Hepatocyte (in vitro differentiated cells): ENCODE data around the gene MPC1. TPM values are rescaled to one million over a fixed set of nuclear protein-coding genes. Genes with fewer than 3 reads are reported as not detected.

ENCODE experiments used
- DNase-seq: peaks from one replicate; pipeline ENCODE4 v3.0.0-alpha.2; 2016; ENCODE audit warnings: low spot score
- H2AFZ ChIP-seq: fragments of 200-600 bp; sonication (generic); 2 replicates; pipeline ENCODE4 v1.6.0; 2016; ENCODE audit warnings: antibody characterized with exemption, mild to moderate bottlenecking
- H3K27ac ChIP-seq: fragments of 200-600 bp; sonication (generic); 2 replicates; pipeline ENCODE4 v1.5.1; 2016; ENCODE audit warnings: mild to moderate bottlenecking
- H3K27me3 ChIP-seq: fragments of 200-600 bp; sonication (generic); 2 replicates; pipeline ENCODE4 v1.6.1; 2016
- H3K36me3 ChIP-seq: fragments of 200-600 bp; sonication (generic); replicated peaks from 2 replicates; pipeline ENCODE4 v1.5.1; 2016; ENCODE audit warnings: low read depth; ENCODE audit not compliant: insufficient read depth
- H3K4me1 ChIP-seq: fragments of 200-600 bp; sonication (generic); 2 replicates; pipeline ENCODE4 v1.5.1; 2016; ENCODE audit warnings: mild to moderate bottlenecking, moderate library complexity; ENCODE audit not compliant: insufficient read depth
- H3K4me2 ChIP-seq: fragments of 200-600 bp; sonication (generic); 2 replicates; pipeline ENCODE4 v1.6.0; 2016
- H3K4me3 ChIP-seq: fragments of 200-600 bp; sonication (generic); 2 replicates; pipeline ENCODE4 v1.5.1; 2016; ENCODE audit warnings: mild to moderate bottlenecking
- H3K79me2 ChIP-seq: fragments of 200-600 bp; sonication (generic); 2 replicates; pipeline ENCODE4 v1.6.0; 2017; ENCODE audit warnings: mild to moderate bottlenecking
- H3K9me2 ChIP-seq: fragments of 200-600 bp; sonication (generic); replicated peaks from 2 replicates; pipeline ENCODE4 v1.6.0; 2017; ENCODE audit warnings: mild to moderate bottlenecking; ENCODE audit not compliant: insufficient read depth
- H3K9me3 ChIP-seq: fragments of 200-600 bp; sonication (generic); 2 replicates; pipeline ENCODE4 v1.5.1; 2016; ENCODE audit warnings: low read depth, mild to moderate bottlenecking
- H4K20me1 ChIP-seq: fragments of 200-600 bp; sonication (generic); 2 replicates; pipeline ENCODE4 v1.6.0; 2016; ENCODE audit warnings: mild to moderate bottlenecking; ENCODE audit not compliant: insufficient read depth, poor library complexity, severe bottlenecking
- CTCF ChIP-seq: fragments of 200-600 bp; sonication (generic); IDR thresholded peaks from 2 replicates; pipeline ENCODE4 v1.5.1; 2016; ENCODE audit warnings: antibody characterized with exemption, mild to moderate bottlenecking; ENCODE audit not compliant: poor library complexity
- EZH2 ChIP-seq: fragments of 200-600 bp; sonication (generic); IDR thresholded peaks from 2 replicates; pipeline ENCODE4 v1.6.1; 2016; ENCODE audit warnings: antibody characterized with exemption, mild to moderate bottlenecking, borderline replicate concordance
- EZH2phosphoT487 ChIP-seq: fragments of 200-600 bp; sonication (generic); IDR thresholded peaks from one replicate; pipeline ENCODE4 v1.6.1; 2018; ENCODE audit warnings: antibody characterized with exemption, mild to moderate bottlenecking, low read depth, moderate library complexity; ENCODE audit not compliant: unreplicated experiment, severe bottlenecking
- WGBS: methylation state at CpG from one replicate; pipeline ENCODE4 v1.1.6; 2016; ENCODE audit warnings: low lambda C conversion rate; ENCODE audit errors: missing lambda C conversion rate; 5-methylcytosine and 5-hydroxymethylcytosine counted together
- polyA plus RNA-seq: library from polyadenylated mRNA; unstranded; fragments of >200 nt; fragmentation: Nextera tagmentation; extraction: Ambion mirVana; gene quantifications from 2 replicates; pipeline ENCODE4 v1.2.1, GENCODE V29; 2016
- total RNA-seq: library from RNA; depleted of rRNA; stranded (reverse); fragments of >200 nt; gene quantifications from 2 replicates; pipeline ENCODE4 v1.2.3, GENCODE V29; 2014

The MPC1 gene
- total and polyA plus RNA-seq, 2 experiments from 2014 or later, result 70.2 to 75.4 TPM

- H2AFZ ChIP-seq, result no peak overlapping the region
- no peak for TF ChIP-seq CTCF
- no peak for TF ChIP-seq EZH2phosphoT487
- no peak for TF ChIP-seq EZH2
- no peaks in the 10 kb centered on the region for H3K27me3 ChIP-seq
- DNase-seq, result no peak
- H3K9me3 ChIP-seq, result no peaks in the 10 kb centered on the region
- H3K4me2 ChIP-seq, result no peak overlapping the region
- H3K4me3 ChIP-seq, result no peak overlapping the region
- H3K27ac ChIP-seq, result no peak overlapping the region
- 80% methylated on average over 8 of the region's 8 CpGs for WGBS
- no peaks in the 10 kb centered on the region for H3K36me3 ChIP-seq
- H3K9me2 ChIP-seq, result no peaks in the 10 kb centered on the region
- no peaks in the 10 kb centered on the region for H3K4me1 ChIP-seq
- H4K20me1 ChIP-seq, result no peaks in the 10 kb centered on the region
- no peaks in the 10 kb centered on the region for H3K79me2 ChIP-seq
Measured at GRCh38 chr6:166360243-166361076, 22.3 kb downstream of the MPC1 start.

- H3K27me3 ChIP-seq, result no peaks in the 10 kb centered on the region
- no peaks in the 10 kb centered on the region for H3K4me1 ChIP-seq
- H3K79me2 ChIP-seq, result no peaks in the 10 kb centered on the region
- H3K9me2 ChIP-seq, result no peaks in the 10 kb centered on the region
- H4K20me1 ChIP-seq, result no peaks in the 10 kb centered on the region
- H3K27ac ChIP-seq, result no peak overlapping the region
- no peak overlapping the region for H3K4me2 ChIP-seq
- no peak overlapping the region for H2AFZ ChIP-seq
- WGBS, result 86% methylated on average over 5 of the region's 5 CpGs
- H3K4me3 ChIP-seq, result no peak overlapping the region
- no peaks in the 10 kb centered on the region for H3K9me3 ChIP-seq
- H3K36me3 ChIP-seq, result no peaks in the 10 kb centered on the region
- TF ChIP-seq EZH2phosphoT487 (no peak), EZH2 (no peak), CTCF (no peak)
- DNase-seq, result no peak
Measured at GRCh38 chr6:166355552-166355951, 27.2 kb downstream of the MPC1 start.

- no peaks in the 10 kb centered on the region for H4K20me1 ChIP-seq
- no peaks in the 10 kb centered on the region for H3K9me3 ChIP-seq
- no peak for DNase-seq
- H3K36me3 ChIP-seq, result no peaks in the 10 kb centered on the region
- no peak overlapping the region for H2AFZ ChIP-seq
- no peaks in the 10 kb centered on the region for H3K9me2 ChIP-seq
- H3K4me3 ChIP-seq, result no peak overlapping the region
- H3K27ac ChIP-seq, result no peak overlapping the region
- H3K79me2 ChIP-seq, result no peaks in the 10 kb centered on the region
- no peaks in the 10 kb centered on the region for H3K4me1 ChIP-seq
- H3K27me3 ChIP-seq, result no peaks in the 10 kb centered on the region
- no peak overlapping the region for H3K4me2 ChIP-seq
- WGBS, result 97% methylated on average over 4 of the region's 4 CpGs
- no peak for TF ChIP-seq CTCF
- TF ChIP-seq EZH2phosphoT487, result no peak
- TF ChIP-seq EZH2, result no peak
Measured at GRCh38 chr6:166354965-166355364, 27.8 kb downstream of the MPC1 start.
